ENCODE results near the gene ZDHHC14. TPM values are rescaled to one million over a fixed set of nuclear protein-coding genes. Genes with fewer than 3 reads are reported as not detected.

The ZDHHC14 gene
- total RNA-seq, 1 experiment from 2014 or later, result 3.2 TPM

DNA sequence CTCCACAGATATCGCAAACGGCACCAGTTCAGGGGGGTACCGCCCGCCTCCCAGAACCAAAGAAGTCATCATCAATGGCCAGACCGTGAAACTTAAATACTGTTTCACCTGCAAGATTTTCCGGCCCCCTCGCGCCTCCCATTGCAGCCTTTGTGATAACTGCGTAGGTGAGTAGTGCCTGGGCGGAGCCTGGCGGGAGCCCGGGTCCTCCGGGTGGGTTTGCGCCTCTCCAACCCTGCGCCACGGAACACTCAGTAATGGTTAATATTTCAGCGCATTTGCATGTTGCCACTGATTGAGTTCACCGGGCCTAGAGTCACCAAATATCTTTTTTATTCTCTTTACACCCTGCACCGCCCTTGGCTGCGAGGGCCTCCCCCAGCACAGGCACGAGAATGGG, 212.0 kb downstream of the ZDHHC14 start:
- H3K4me1 ChIP-seq (ENCODE audit: insufficient read depth, low read length, poor library complexity, severe bottlenecking), result no peaks in the 10 kb centered on the region
- H3K4me3 ChIP-seq (ENCODE audit: low read depth, low read length, poor library complexity, severe bottlenecking), result no peak overlapping the region
- ChIA-PET POLR2A (ENCODE audit: low non-redundant PET) (no interaction called here), CTCF (no interaction called here)
- no peaks in the 10 kb centered on the region for H3K9me3 ChIP-seq (ENCODE audit: low read depth, low read length, poor library complexity, severe bottlenecking)
- no peaks in the 10 kb centered on the region for H3K27me3 ChIP-seq (replicated peaks; ENCODE audit: insufficient read depth, low read depth, low read length, poor library complexity)
- no peak for TF ChIP-seq EZH2 (IDR thresholded peaks at IDR 0.05; ENCODE audit: borderline replicate concordance, low read depth, low read length, poor library complexity, severe bottlenecking)
- TF ChIP-seq, protein P1, sequence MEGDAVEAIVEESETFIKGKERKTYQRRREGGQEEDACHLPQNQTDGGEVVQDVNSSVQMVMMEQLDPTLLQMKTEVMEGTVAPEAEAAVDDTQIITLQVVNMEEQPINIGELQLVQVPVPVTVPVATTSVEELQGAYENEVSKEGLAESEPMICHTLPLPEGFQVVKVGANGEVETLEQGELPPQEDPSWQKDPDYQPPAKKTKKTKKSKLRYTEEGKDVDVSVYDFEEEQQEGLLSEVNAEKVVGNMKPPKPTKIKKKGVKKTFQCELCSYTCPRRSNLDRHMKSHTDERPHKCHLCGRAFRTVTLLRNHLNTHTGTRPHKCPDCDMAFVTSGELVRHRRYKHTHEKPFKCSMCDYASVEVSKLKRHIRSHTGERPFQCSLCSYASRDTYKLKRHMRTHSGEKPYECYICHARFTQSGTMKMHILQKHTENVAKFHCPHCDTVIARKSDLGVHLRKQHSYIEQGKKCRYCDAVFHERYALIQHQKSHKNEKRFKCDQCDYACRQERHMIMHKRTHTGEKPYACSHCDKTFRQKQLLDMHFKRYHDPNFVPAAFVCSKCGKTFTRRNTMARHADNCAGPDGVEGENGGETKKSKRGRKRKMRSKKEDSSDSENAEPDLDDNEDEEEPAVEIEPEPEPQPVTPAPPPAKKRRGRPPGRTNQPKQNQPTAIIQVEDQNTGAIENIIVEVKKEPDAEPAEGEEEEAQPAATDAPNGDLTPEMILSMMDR (conservative IDR thresholded peaks at IDR 0.05; ENCODE audit: low read depth, low read length), result no peak
- DNase-seq (ENCODE audit: low spot score), result no peak
- H3K27ac ChIP-seq (ENCODE audit: low read depth, low read length, poor library complexity, severe bottlenecking), result no peak overlapping the region
- no TSS peak for BruUV-seq (replicated peaks)
- H3K36me3 ChIP-seq (ENCODE audit: insufficient read depth, low read length, poor library complexity, severe bottlenecking), result no peaks in the 10 kb centered on the region
- intact Hi-C loops (cut with micrococcal nuclease; ENCODE audit: unreplicated experiment), result no loop called here

DNA sequence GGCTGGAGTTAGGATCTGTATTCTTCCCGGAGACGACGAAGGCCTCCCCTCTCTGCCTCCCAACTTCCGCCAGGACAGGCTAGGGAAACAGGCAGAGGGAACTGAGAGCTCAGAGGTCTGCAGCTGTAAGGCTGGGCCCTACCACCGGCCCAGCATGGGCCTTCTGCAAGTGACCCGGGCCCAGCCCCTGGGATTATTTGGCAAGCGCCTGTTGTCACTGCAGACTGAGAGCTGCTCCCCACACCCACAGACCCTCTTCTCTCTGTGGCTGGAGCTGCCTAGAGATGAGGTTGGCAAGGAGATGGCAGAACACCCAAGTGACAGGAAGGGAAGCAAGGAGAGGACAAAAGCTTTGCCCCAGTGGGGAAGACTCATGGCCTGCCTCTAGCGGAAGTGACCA, 212.6 kb downstream of the ZDHHC14 start:
- CTCF ChIA-PET, result no interaction called here
- no peak for DNase-seq (ENCODE audit: low spot score)
- intact Hi-C loops (cut with micrococcal nuclease; ENCODE audit: unreplicated experiment), result no loop called here

GRCh38 chr6:157594292-157594691, 213.3 kb downstream of the ZDHHC14 start:
- Histone ChIP-seq H3K36me3 (ENCODE audit: insufficient read depth, low read length, poor library complexity, severe bottlenecking) (no peaks in the 10 kb centered on the region), H3K27ac (ENCODE audit: low read depth, low read length, poor library complexity, severe bottlenecking) (no peak overlapping the region), H3K4me3 (ENCODE audit: low read depth, low read length, poor library complexity, severe bottlenecking) (no peak overlapping the region), H3K9me3 (ENCODE audit: low read depth, low read length, poor library complexity, severe bottlenecking) (no peaks in the 10 kb centered on the region), H3K4me1 (ENCODE audit: insufficient read depth, low read length, poor library complexity, severe bottlenecking) (no peaks in the 10 kb centered on the region), H3K27me3 (replicated peaks; ENCODE audit: insufficient read depth, low read depth, low read length, poor library complexity) (no peaks in the 10 kb centered on the region)
- BruUV-seq (replicated peaks), result no TSS peak
- no peak for DNase-seq (ENCODE audit: low spot score)
- POLR2A ChIA-PET (ENCODE audit: low non-redundant PET), result no interaction called here
- CTCF ChIA-PET, result no interaction called here
- TF ChIP-seq, protein P1 (conservative IDR thresholded peaks at IDR 0.05; ENCODE audit: low read depth, low read length), result no peak
- no peak for TF ChIP-seq EZH2 (IDR thresholded peaks at IDR 0.05; ENCODE audit: borderline replicate concordance, low read depth, low read length, poor library complexity, severe bottlenecking)
- intact Hi-C loops (cut with micrococcal nuclease; ENCODE audit: unreplicated experiment), result no loop called here

More for the DNA sequence above, 212.6 kb downstream of the ZDHHC14 start:
- Histone ChIP-seq H3K27ac (ENCODE audit: low read depth, low read length, poor library complexity, severe bottlenecking) (no peak overlapping the region), H3K9me3 (ENCODE audit: low read depth, low read length, poor library complexity, severe bottlenecking) (no peaks in the 10 kb centered on the region), H3K4me1 (ENCODE audit: insufficient read depth, low read length, poor library complexity, severe bottlenecking) (no peaks in the 10 kb centered on the region), H3K27me3 (replicated peaks; ENCODE audit: insufficient read depth, low read depth, low read length, poor library complexity) (no peaks in the 10 kb centered on the region), H3K36me3 (ENCODE audit: insufficient read depth, low read length, poor library complexity, severe bottlenecking) (no peaks in the 10 kb centered on the region), H3K4me3 (ENCODE audit: low read depth, low read length, poor library complexity, severe bottlenecking) (no peak overlapping the region)
- no TSS peak for BruUV-seq (replicated peaks)
- TF ChIP-seq, protein P1 (conservative IDR thresholded peaks at IDR 0.05; ENCODE audit: low read depth, low read length), result no peak
- TF ChIP-seq EZH2 (IDR thresholded peaks at IDR 0.05; ENCODE audit: borderline replicate concordance, low read depth, low read length, poor library complexity, severe bottlenecking), result no peak
- POLR2A ChIA-PET (ENCODE audit: low non-redundant PET), result no interaction called here

All from A673 (cell line).